ENCODE data around the gene RERE.

DNA sequence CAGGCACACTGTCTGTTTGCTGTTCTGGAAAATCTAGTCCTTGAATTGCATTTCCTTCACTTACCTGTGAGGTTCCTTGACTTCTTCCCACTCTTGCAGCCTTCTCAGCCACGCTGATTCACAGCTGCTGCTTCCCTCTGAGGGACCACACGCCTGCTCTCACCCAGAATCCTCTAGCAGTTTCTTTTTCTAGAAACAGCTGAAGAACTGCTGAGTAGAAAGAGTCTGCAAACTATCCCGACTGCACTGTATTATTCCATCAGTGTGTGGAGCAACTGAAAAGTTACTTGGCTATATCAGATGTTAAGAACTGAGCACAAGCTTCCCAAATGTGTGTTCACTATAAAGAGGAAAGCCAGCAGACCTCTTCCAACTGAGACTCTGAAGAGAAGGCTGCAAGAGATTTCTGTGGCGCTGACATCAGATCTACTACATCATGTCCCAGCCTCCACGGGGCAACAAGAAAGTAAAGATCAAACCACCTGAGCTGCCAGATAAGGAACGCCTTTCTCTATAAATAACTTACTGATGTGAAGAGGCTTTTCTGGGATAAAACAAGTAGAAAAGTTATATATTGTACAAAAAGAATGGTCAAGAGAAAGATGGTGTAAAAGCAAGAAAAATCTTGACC, 226.6 kb downstream of the RERE start:
- TF ChIP-seq, protein P1, sequence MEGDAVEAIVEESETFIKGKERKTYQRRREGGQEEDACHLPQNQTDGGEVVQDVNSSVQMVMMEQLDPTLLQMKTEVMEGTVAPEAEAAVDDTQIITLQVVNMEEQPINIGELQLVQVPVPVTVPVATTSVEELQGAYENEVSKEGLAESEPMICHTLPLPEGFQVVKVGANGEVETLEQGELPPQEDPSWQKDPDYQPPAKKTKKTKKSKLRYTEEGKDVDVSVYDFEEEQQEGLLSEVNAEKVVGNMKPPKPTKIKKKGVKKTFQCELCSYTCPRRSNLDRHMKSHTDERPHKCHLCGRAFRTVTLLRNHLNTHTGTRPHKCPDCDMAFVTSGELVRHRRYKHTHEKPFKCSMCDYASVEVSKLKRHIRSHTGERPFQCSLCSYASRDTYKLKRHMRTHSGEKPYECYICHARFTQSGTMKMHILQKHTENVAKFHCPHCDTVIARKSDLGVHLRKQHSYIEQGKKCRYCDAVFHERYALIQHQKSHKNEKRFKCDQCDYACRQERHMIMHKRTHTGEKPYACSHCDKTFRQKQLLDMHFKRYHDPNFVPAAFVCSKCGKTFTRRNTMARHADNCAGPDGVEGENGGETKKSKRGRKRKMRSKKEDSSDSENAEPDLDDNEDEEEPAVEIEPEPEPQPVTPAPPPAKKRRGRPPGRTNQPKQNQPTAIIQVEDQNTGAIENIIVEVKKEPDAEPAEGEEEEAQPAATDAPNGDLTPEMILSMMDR (IDR thresholded peaks at IDR 0.05) = no peak
- no peak for TF ChIP-seq POLR2A (IDR thresholded peaks at IDR 0.05)

Measured in body of pancreas (tissue), 4 donors.